Activated CD8-positive, alpha-beta memory T cell treated with anti-CD3 and anti-CD28 coated beads for 48 hours (primary cell): ENCODE measurements around the gene AMH.

ENCODE experiments used
- DNase-seq, 3 experiments: peaks; one replicate each; pipeline ENCODE4 v3.0.0-alpha.2; 2020; ENCODE audit warnings: low read depth in 2 of 3, low spot score in 2 of 3

AMH gene

GRCh38 chr19:2248136-2249009 lies 750 bp upstream of the AMH start:
- no peak for DNase-seq

- no peak for DNase-seq
Measured at GRCh38 chr19:2249880-2250765, 1.0 kb downstream of the AMH start.

DNA sequence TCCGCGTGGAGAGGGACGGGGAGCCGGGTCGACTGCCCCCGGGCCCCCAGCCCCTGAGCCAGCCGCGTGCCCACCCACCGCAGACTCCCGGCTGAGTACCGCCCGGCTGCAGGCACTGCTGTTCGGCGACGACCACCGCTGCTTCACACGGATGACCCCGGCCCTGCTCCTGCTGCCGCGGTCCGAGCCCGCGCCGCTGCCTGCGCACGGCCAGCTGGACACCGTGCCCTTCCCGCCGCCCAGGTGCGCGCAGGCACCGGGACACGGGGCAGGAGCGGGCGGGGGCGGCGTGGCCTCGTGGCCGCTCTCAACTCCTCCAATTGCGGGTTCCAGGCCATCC lies 1.6 kb downstream of the AMH start:
- DNase-seq = no peak

DNA sequence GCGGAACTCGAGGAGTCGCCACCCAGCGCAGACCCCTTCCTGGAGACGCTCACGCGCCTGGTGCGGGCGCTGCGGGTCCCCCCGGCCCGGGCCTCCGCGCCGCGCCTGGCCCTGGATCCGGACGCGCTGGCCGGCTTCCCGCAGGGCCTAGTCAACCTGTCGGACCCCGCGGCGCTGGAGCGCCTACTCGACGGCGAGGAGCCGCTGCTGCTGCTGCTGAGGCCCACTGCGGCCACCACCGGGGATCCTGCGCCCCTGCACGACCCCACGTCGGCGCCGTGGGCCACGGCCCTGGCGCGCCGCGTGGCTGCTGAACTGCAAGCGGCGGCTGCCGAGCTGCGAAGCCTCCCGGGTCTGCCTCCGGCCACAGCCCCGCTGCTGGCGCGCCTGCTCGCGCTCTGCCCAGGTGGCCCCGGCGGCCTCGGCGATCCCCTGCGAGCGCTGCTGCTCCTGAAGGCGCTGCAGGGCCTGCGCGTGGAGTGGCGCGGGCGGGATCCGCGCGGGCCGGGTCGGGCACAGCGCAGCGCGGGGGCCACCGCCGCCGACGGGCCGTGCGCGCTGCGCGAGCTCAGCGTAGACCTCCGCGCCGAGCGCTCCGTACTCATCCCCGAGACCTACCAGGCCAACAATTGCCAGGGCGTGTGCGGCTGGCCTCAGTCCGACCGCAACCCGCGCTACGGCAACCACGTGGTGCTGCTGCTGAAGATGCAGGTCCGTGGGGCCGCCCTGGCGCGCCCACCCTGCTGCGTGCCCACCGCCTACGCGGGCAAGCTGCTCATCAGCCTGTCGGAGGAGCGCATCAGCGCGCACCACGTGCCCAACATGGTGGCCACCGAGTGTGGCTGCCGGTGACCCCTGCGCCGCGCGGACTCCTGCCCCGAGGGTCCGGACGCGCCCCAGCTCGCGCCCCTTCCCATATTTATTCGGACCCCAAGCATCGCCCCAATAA lies 2.3 kb downstream of the AMH start:
- DNase-seq = no peak

DNA sequence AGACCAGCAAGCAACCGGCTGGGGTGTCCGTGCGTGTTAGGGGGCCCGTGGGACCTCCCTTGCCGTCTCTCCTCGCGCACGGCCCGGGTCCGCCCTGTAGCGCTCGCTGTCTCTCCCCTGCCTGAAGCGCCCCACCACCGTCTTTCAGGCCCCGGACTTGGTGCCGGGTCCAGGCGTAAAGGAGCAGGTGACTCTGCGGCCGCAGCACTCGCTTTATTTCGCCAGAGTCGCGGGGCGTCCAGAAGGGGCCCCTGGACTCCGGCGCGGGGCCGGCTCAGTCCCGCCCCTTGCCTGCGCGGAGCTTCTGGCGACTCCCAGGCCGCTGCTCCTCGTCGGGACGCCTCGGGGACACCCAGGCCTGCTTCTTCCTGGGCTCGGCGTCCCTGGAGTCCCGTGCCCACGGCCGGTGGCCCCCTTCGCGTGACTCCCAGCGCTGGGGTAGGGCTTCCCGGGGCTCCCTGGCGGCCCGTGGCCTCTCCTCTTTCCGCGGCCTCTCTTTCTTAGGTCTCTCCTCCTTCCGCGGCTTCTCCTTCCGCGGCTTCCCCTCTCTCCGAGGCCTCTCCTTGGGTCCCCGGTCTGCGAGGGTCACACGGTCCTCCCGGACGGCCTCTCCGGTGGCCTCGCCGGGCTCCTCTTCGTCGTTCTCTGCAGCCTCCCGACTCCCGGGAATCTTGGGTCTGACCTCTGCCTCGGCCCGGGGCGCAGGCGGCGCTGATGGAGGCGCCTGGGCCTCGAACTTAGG lies 3.1 kb downstream of the AMH start:
- DNase-seq = no peak

DNA sequence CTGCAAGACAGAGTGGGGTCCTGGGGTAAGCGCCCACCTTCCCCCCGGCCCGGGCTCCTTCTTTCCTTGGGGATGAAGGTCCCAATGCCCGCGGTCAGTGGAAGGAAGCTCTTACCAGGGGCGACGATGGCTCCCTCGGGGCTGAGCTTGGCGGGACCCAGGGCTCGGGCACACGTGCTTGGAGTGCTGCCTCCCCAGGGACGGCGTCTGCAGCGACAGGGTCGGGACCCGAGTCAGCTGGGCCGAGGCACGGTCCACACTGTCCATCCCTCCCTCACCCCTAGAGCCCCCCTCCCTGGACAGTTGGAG lies 3.6 kb downstream of the AMH start:
- no peak for DNase-seq

DNA sequence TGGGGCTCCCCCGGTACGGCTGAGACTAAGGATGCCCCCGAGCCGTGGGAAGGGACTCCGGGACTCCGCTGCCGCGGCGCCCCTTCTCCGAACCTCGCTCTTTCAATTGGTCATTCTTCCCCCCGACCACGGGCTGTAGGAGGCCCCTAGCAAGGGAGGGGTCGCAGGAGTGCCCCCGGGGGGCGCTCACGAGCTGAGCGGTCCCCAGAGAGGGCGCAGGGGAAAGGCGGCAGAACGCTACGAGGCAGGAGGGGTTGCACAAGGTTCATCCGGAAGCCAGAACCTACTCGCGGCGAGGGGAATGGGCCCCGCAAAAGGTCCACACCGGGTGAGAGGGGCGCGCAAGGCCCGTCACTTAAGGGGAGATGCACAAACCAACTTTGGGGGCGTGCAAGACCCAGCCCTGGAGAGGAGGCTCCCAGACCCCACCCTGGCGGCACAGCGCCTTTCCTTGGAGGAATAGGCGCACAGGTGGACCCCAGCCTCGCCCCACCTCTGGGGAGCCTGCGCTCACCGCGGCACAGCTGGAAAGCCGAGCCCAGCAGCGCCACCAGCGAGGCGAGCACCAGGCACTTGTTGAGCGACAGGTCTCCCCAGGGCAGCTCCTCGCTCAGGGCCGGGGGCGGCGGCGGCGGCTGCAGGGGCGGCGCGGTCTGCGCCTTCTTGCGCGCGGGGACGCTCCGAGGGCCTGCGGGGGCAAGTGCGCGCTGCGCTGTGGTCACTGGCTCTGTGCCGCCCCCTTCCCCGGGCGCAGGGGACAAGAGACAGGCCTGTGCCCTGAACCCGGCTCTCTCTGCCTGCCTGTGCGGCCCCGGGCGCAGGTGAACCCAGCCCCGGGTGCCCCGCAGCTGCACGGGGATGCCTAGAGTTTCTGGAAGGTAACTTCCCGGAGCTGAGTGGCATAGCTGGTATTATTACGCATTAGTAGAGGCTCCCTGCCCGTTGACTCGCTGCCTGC lies 4.3 kb downstream of the AMH start:
- no peak for DNase-seq

- no peak for DNase-seq
Measured at GRCh38 chr19:2254064-2254872, 5.1 kb downstream of the AMH start.

- no peak for DNase-seq
Measured at GRCh38 chr19:2255112-2255845, 6.2 kb downstream of the AMH start.

GRCh38 chr19:2255982-2256685 lies 7.0 kb downstream of the AMH start, which contains the start of gene JSRP1:
Gene JSRP1, minus strand, starts transcription at chr19:2256417. Its CDS starts 1,103 bp downstream, at chr19:2255314.
- no peak for DNase-seq

GRCh38 chr19:2259336-2259735 lies 10.2 kb downstream of the AMH start:
- DNase-seq = no peak

- DNase-seq = no peak
Measured at GRCh38 chr19:2260341-2260805, 11.2 kb downstream of the AMH start.

GRCh38 chr19:2261438-2262172 lies 12.5 kb downstream of the AMH start:
- no peak for DNase-seq

DNA sequence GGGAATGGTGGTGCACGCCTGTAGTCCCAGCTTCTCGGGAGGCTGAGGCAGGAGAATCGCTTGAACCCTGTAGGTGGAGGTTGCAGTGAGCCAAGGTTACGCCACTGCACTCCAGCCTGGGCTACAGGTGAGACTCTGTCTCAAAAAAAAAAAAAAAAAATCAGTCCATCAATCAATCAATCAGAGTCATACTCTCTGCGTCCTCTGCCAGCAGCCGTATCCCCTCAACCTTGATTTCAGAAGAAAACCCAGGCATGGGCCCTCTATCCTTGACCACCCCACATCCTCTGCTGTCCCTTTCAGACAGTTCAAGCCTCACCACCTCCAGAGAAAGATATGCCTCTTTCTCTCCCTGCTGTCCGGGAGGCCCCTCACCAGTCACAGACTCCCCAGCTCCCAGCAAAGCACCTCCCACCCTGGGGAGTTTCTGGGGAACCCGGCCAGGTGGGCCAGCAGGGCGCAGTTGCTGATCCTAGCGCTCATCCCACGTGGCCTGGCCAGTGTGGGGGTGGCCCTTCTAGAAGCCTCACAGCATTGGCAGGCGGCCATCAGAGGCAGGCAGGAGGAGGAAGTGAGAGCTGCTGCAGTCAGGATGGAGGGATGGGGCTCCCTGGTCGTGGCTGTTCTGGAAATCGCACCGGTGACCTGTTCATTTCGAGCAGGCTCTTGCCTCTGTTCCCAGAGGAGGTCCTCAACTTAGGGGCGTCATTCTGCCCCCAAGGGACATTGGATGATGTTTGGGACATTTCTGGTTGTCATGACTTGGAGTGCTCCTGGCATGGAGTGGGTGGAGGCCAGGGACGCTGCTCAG lies 17.3 kb downstream of the AMH start:
- no peak for DNase-seq

DNA sequence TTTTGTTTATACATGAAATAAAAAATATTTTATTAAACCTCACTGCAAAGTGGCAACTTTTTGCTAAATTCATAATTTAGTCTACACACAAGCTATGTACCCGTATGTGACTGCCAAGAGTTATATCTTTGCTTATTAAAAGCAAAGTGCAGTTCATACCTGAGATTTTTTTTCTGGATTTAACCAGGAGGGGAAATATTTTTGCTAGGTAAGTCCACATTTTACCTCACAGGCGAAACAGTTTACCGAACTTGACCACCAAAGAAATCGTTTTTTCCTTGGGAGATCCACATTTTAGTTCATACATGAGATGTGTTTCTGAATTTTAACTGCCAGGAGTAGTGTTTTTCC lies 19.3 kb downstream of the AMH start:
- no peak for DNase-seq

- DNase-seq = no peak
Measured at GRCh38 chr19:2268861-2269243, 19.7 kb downstream of the AMH start.
